ENCODE results near the gene MSMB.
"Not testable (repeated sequence)": the region's sequence is repeated elsewhere in the genome, so short reads cannot be mapped to it uniquely, and the experiment has no call there.

The MSMB gene

DNA sequence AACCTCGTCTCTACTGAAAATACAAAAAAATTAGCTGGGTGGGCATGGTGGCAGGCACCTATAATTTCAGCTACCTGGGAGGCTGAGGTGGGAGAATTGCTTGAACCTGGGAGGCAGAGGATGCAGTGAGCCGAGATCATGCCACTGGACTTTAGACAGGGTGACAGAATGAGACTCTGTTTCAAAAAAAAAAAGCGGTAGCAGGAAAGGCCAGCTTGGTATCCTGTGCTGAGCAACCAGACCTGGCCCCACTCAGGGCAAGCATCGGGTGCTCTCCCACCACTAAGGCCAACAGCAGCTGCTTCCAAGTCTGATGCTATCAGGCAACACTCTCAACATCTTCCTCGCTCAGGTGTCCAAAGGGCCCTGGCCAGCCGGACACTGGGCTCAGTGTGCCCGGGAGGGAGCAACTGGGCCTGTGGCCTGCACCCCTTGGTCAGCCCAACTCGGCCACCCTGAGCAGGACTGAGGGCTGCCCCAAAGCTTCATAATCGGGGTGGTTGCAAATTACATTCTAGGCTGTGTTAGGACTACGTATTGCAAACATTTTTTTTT lies 44.3 kb upstream of the MSMB start:
- Histone ChIP-seq H3K27ac (ENCODE audit: extremely low read depth, low read depth, low read length) (no peak overlapping the region), H3K4me3 (ENCODE audit: low read depth, low read length) (no peak overlapping the region), H3K36me3 (ENCODE audit: control insufficient read depth in 2 of 2, insufficient read depth in 1 of 2, low read length in 2 of 2) (no peaks in the 10 kb centered on the region), H3K9me3 (ENCODE audit: control insufficient read depth, insufficient read depth, low read depth, low read length) (no peaks in the 10 kb centered on the region), H3K4me1 (ENCODE audit: control insufficient read depth, insufficient read depth, low read length) (no peaks in the 10 kb centered on the region)
- TF ChIP-seq BCL11B (tag by site-specific recombination; IDR thresholded peaks at IDR 0.05; ENCODE audit: low read depth) (no peak), ZNF155 (tag by site-specific recombination; IDR thresholded peaks at IDR 0.05) (no peak), FEZF1 (tag by site-specific recombination; IDR thresholded peaks at IDR 0.05) (no peak), ZNF701 (tag by site-specific recombination; IDR thresholded peaks at IDR 0.05) (no peak), ZNF837 (tag by site-specific recombination; IDR thresholded peaks at IDR 0.05) (no peak)
- TF ChIP-seq, protein P1, sequence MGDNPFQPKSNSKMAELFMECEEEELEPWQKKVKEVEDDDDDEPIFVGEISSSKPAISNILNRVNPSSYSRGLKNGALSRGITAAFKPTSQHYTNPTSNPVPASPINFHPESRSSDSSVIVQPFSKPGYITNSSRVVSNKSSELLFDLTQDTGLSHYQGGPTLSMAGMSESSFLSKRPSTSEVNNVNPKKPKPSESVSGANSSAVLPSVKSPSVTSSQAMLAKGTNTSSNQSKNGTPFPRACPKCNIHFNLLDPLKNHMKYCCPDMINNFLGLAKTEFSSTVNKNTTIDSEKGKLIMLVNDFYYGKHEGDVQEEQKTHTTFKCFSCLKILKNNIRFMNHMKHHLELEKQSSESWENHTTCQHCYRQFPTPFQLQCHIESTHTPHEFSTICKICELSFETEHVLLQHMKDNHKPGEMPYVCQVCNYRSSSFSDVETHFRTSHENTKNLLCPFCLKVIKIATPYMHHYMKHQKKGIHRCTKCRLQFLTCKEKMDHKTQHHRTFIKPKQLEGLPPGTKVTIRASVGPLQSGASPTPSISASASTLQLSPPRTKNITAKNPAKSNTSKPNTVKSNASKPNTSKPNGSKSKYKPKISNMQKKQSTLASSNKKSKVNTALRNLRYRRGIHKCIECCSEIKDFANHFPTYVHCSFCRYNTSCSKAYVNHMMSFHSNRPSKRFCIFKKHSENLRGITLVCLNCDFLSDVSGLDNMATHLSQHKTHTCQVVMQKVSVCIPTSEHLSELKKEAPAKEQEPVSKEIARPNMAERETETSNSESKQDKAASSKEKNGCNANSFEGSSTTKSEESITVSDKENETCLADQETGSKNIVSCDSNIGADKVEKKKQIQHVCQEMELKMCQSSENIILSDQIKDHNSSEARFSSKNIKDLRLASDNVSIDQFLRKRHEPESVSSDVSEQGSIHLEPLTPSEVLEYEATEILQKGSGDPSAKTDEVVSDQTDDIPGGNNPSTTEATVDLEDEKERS (tag by site-specific recombination; IDR thresholded peaks at IDR 0.05): no peak
- TF ChIP-seq, protein P2, sequence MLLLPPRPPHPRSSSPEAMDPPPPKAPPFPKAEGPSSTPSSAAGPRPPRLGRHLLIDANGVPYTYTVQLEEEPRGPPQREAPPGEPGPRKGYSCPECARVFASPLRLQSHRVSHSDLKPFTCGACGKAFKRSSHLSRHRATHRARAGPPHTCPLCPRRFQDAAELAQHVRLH (tag by site-specific recombination; IDR thresholded peaks at IDR 0.05): no peak
- ChIA-PET POLR2A (no interaction called here), CTCF (no interaction called here)

DNA sequence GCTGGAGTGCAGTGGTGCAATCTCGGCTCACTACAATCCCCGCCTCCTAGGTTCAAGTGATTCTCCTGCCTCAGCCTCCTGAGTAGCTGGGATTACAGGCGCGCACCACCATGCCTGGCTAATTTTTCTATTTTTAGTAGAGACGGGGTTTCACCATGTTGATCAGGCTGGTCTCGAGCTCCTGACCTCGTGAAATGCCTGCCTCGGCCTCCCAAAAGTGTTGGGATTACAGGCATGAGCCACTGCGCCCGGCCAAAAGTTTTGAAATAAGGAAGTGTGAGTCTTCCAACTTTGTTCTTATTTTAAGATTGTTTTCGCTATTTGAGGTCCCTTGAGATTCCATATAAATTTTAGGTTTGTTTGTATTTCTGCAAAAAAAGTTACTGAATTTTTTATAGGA lies 41.3 kb upstream of the MSMB start:
- POLR2A ChIA-PET; H3K9me3 ChIP-seq (ENCODE audit: control insufficient read depth, insufficient read depth, low read depth, low read length); CTCF ChIA-PET; H3K4me1 ChIP-seq (ENCODE audit: control insufficient read depth, insufficient read depth, low read length); H3K4me3 ChIP-seq (ENCODE audit: low read depth, low read length); H3K36me3 ChIP-seq (ENCODE audit: control insufficient read depth in 2 of 2, insufficient read depth in 1 of 2, low read length in 2 of 2); H3K27ac ChIP-seq (ENCODE audit: extremely low read depth, low read depth, low read length): not testable (repeated sequence)

DNA sequence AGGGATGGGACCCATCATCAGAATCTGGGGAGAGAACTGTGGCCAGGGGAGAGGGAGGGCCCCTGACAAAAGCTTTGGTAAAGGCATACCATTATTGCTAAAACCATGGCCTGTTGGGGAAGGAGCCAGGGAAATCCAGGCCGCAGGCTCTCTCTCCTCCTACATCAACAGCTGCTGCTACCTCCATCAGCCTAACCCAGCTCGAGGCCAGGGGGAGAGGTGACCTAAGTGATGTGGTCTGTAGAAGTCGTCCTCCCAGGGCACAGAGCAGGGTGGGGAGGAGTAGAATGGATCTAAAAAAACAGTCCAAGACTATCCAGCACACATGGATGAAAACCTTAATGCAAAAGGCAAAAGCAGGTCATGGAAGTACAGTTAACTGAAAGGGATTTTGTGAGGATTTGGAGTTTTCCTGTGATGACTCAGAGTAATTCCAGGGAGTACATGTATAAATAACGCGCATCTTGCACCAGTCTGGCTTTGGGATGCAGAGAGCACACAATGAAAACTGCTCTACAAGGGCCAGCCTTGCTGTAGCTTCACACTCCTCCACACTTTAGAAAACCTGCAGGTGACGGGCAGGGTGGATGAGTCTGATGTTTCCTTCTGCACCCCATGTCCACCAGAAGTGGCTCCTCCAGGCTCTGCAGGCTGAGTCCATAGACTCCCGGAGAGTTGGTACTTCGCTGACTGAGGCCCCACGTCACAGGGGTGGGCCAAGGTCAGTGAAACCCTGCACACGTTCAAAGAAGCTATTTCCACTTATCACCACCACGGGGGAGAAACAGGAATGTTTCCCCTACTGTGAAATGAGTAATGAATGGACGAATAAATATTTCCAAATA lies 38.5 kb upstream of the MSMB start:
- no peaks in the 10 kb centered on the region for H3K9me3 ChIP-seq (ENCODE audit: control insufficient read depth, insufficient read depth, low read depth, low read length)
- H3K4me1 ChIP-seq (ENCODE audit: control insufficient read depth, insufficient read depth, low read length): no peaks in the 10 kb centered on the region
- H3K36me3 ChIP-seq (ENCODE audit: control insufficient read depth in 2 of 2, insufficient read depth in 1 of 2, low read length in 2 of 2): no peaks in the 10 kb centered on the region
- H3K4me3 ChIP-seq (ENCODE audit: low read depth, low read length): no peak overlapping the region
- ChIA-PET CTCF (interaction anchor here (0.6 kb wide), 2 partner anchors 93 to 854 kb away, joined by 3 to 4 read pairs; no protein-coding TSS in a partner anchor), POLR2A (no interaction called here)
- H3K27ac ChIP-seq (ENCODE audit: extremely low read depth, low read depth, low read length): no peak overlapping the region
- no peak for TF ChIP-seq ZNF785 (tag by site-specific recombination; IDR thresholded peaks at IDR 0.05)
- TF ChIP-seq ZIC2 (tag by site-specific recombination; IDR thresholded peaks at IDR 0.05): peak; percentile 32; the same call in 1 of the 2 replicates

DNA sequence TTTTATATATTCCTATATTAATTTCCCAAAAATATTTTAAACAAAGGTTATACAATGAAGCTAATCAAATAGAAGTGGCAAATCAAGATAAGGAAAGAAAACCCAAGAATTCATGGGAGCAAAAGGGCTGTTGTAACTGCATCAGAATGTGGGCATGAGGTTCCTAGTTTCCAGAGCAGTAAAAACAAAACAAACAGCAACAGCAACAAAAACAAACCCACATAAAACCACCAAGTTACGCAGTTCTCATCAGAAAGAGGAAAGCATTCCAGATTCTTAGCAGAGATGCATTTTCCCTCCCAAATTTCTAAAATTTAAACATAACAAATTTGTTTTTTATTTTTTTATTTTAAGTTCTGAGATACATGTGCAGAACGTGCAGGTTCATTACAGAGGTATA lies 34.8 kb upstream of the MSMB start:
- ChIA-PET POLR2A (no interaction called here), CTCF (no interaction called here)
- H3K4me3 ChIP-seq (ENCODE audit: low read depth, low read length): no peak overlapping the region
- H3K27ac ChIP-seq (ENCODE audit: extremely low read depth, low read depth, low read length): no peak overlapping the region
- H3K4me1 ChIP-seq (ENCODE audit: control insufficient read depth, insufficient read depth, low read length): no peaks in the 10 kb centered on the region
- H3K9me3 ChIP-seq (ENCODE audit: control insufficient read depth, insufficient read depth, low read depth, low read length): no peaks in the 10 kb centered on the region
- H3K36me3 ChIP-seq (ENCODE audit: control insufficient read depth in 2 of 2, insufficient read depth in 1 of 2, low read length in 2 of 2): no peaks in the 10 kb centered on the region
- no peak for TF ChIP-seq PRDM1 (tag by site-specific recombination; IDR thresholded peaks at IDR 0.05)
- no peak for TF ChIP-seq ZNF529 (tag by site-specific recombination; IDR thresholded peaks at IDR 0.05; ENCODE audit: insufficient replicate concordance)
- TF ChIP-seq ZNF426 (tag by site-specific recombination; IDR thresholded peaks at IDR 0.05): no peak
- TF ChIP-seq ZXDB (tag by site-specific recombination; IDR thresholded peaks at IDR 0.05): no peak
- TF ChIP-seq ZNF610 (tag by site-specific recombination; IDR thresholded peaks at IDR 0.05; ENCODE audit: borderline replicate concordance): no peak
- no peak for TF ChIP-seq ZNF404 (tag by site-specific recombination; IDR thresholded peaks at IDR 0.05)
- no peak for TF ChIP-seq ZNF776 (tag by site-specific recombination; IDR thresholded peaks at IDR 0.05; ENCODE audit: borderline replicate concordance)
- TF ChIP-seq, protein P3, sequence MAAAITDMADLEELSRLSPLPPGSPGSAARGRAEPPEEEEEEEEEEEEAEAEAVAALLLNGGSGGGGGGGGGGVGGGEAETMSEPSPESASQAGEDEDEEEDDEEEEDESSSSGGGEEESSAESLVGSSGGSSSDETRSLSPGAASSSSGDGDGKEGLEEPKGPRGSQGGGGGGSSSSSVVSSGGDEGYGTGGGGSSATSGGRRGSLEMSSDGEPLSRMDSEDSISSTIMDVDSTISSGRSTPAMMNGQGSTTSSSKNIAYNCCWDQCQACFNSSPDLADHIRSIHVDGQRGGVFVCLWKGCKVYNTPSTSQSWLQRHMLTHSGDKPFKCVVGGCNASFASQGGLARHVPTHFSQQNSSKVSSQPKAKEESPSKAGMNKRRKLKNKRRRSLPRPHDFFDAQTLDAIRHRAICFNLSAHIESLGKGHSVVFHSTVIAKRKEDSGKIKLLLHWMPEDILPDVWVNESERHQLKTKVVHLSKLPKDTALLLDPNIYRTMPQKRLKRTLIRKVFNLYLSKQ (tag by site-specific recombination; IDR thresholded peaks at IDR 0.05; ENCODE audit: borderline replicate concordance): no peak
- TF ChIP-seq, protein P4, sequence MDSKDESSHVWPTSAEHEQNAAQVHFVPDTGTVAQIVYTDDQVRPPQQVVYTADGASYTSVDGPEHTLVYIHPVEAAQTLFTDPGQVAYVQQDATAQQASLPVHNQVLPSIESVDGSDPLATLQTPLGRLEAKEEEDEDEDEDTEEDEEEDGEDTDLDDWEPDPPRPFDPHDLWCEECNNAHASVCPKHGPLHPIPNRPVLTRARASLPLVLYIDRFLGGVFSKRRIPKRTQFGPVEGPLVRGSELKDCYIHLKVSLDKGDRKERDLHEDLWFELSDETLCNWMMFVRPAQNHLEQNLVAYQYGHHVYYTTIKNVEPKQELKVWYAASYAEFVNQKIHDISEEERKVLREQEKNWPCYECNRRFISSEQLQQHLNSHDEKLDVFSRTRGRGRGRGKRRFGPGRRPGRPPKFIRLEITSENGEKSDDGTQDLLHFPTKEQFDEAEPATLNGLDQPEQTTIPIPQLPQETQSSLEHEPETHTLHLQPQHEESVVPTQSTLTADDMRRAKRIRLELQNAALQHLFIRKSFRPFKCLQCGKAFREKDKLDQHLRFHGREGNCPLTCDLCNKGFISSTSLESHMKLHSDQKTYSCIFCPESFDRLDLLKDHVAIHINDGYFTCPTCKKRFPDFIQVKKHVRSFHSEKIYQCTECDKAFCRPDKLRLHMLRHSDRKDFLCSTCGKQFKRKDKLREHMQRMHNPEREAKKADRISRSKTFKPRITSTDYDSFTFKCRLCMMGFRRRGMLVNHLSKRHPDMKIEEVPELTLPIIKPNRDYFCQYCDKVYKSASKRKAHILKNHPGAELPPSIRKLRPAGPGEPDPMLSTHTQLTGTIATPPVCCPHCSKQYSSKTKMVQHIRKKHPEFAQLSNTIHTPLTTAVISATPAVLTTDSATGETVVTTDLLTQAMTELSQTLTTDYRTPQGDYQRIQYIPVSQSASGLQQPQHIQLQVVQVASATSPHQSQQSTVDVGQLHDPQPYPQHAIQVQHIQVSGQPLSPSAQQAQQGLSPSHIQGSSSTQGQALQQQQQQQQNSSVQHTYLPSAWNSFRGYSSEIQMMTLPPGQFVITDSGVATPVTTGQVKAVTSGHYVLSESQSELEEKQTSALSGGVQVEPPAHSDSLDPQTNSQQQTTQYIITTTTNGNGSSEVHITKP (tag by site-specific recombination; IDR thresholded peaks at IDR 0.05): no peak
- no peak for TF ChIP-seq ZNF138 (tag by site-specific recombination; IDR thresholded peaks at IDR 0.05; ENCODE audit: borderline replicate concordance)
